Lung microvascular endothelial cell (primary cell): ENCODE results near the gene EFEMP2. TPM values are rescaled to one million over a fixed set of nuclear protein-coding genes. Genes with fewer than 3 reads are reported as not detected.
"Not testable (repeated sequence)": the region's sequence is repeated elsewhere in the genome, so short reads cannot be mapped to it uniquely, and the experiment has no call there.

ENCODE experiments used
- DNase-seq, 2 donors: peaks; one replicate each; pipeline versions ENCODE4 v3.0.0 to v3.0.0-alpha.2; 2010; ENCODE audit warnings: low read depth in 2 of 2
- total RNA-seq: library from RNA; depleted of rRNA; stranded (reverse); fragments of >200 nt; gene quantifications from 2 replicates; pipeline ENCODE4 v1.2.1, GENCODE V29; 2014

EFEMP2 gene
- total RNA-seq, 1 donor from 2014 or later = 23.2 TPM

- no peak for DNase-seq
Observed at GRCh38 chr11:65854852-65855837, 17.5 kb downstream of the EFEMP2 start.

GRCh38 chr11:65854161-65854592, 18.4 kb downstream of the EFEMP2 start:
- no peak for DNase-seq

DNA sequence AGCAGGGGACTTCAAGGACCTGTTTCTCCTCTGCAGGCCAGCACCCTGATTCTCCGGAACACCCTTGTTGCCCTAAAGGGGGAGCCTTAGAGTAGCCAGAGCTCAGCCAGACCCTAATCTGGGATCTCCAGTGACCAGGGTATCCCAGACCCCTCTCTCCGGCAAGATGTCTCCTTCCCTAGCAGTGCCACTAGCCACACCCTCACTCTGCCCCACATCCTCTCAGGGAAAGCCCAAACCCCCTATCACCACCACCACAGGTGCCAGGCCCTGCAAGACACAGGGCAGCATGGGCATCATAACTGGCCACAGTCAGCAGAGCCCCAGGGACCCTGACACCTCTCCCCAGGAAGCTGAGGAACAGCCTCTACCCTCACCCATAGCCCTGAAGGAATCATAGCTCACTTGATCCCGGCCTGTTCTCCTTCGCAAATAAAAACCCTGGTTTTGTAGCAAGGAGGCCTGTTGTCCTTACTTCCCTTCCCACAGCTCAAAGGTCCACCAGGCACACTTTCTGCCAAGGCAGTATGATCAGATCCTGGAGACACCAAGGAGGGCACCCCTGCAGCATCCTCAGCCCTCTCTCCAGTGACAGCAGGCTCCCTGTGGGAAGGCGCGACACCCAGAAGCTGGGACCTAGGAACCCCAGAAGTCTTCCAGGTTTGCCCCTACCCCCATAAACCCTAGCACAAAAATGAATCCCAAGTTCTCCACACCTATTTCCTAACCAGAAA, 19.2 kb downstream of the EFEMP2 start:
- DNase-seq = no peak

GRCh38 chr11:65852508-65853245, 19.9 kb downstream of the EFEMP2 start:
- DNase-seq = no peak

GRCh38 chr11:65851811-65852507, 20.6 kb downstream of the EFEMP2 start:
- no peak for DNase-seq

- no peak for DNase-seq
Observed at GRCh38 chr11:65851083-65851579, 21.5 kb downstream of the EFEMP2 start.

DNA sequence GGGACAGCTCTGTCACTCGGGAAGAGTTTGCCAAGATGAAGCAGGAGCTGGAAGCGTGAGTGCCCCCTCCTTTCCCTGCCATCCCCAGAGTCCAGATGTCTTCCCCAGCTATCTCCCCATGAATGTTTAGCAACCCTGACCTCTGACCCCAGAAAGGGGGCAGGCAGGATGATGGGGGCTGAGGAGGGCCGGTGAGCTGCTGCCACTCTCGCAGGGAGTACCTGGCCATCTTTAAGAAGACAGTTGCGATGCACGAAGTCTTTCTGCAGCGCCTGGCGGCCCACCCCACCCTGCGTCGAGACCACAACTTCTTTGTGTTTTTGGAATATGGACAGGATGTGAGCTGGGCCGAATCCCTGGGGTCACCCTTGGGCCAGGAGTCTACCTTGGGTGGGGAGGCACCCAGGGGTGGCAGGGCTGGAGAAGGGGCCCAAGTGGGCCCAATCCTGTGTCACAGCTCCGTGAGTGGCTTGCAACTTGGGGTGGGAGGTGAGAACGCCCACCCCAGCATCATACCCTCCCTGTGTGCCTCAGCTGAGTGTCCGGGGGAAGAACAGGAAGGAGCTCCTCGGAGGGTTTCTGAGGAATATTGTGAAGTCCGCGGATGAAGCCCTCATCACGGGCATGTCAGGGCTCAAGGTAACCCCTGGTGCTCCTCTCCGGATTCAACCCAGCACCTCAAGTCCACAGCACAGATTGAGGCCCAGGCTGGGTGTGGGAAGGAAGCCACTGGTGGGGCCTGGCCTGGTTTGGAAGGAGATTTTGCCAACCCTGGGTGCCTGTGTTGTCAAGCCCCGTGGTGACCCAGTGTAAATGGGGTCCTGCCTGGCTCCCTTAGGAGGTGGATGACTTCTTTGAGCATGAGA, 22.1 kb downstream of the EFEMP2 start:
- no peak for DNase-seq

DNA sequence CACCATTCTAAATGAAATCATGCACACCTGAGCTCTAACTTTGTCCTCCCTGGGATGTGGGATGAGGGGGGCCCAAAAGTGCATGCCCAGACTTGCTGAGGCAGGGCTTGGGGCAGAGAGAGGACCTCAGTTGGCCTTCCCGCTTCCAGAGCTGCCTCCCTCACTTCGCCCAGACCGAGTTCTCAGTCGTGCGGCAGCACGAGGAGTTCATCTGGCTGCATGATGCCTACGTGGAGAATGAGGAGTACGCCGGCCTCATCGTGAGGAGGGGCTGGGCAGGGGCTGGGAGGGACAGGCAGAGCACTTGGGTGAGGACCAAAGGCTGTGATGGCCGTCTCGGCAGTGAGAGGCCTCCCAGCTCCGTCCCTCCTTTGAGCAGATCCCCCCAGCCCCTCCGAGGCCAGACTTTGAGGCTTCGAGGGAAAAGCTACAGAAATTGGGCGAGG, 22.8 kb downstream of the EFEMP2 start:
- DNase-seq = no peak

GRCh38 chr11:65849366-65849765, 23.2 kb downstream of the EFEMP2 start:
- no peak for DNase-seq

DNA sequence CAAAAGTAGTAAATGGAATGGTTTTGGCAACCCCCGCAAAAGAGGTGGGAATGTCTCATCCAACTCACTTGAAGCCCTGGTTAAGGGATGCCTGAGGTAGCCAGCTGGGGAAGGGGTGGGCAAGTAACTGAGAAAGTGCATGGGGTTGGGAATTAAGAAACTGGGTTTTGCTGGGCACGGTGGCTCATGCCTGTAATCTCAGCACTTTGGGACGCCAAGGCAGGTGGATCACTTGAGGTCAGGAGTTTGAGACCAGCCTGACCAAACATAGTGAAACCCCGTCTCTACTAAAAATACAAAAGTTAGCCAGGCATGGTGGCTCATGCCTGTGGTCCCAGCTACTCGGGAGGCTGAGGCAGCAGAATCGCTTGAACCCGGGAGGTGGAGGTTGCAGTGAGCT, 23.9 kb downstream of the EFEMP2 start:
- DNase-seq = not testable (repeated sequence)

GRCh38 chr11:65847746-65848145, 24.9 kb downstream of the EFEMP2 start:
- DNase-seq = no peak

DNA sequence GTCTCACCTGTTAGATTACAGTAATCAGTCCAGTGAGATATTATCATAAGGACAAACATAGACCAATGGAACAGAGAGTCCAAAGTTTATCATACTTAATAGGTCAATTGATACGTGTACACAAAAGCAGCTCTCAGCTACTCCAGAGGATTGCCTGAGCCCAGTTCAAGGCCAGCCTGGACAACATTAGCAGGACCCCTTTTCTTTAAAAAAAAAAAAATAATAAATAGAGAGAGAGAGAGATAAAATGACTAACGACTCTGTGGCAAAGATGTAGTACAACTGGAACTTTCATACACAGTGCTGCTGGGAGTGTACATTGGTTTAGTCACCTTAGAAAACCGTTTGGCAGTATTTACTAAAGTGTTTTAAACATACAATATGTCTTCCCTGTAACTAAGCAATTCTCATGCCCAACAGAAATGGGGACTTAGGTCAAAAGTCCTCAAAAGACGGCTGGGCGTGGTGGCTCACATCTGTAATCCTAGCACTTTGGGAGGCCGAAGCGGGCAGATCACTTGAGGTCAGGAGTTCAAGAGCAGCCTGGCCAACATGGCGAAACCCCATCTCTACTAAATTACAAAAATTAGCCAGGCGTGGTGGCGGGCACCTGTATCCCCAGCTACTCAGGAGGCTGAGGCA, 28.2 kb downstream of the EFEMP2 start:
- no peak for DNase-seq

- no peak for DNase-seq
Observed at GRCh38 chr11:65843811-65844210, 28.8 kb downstream of the EFEMP2 start.

- no peak for DNase-seq
Observed at GRCh38 chr11:65842144-65842543, 30.5 kb downstream of the EFEMP2 start.

DNA sequence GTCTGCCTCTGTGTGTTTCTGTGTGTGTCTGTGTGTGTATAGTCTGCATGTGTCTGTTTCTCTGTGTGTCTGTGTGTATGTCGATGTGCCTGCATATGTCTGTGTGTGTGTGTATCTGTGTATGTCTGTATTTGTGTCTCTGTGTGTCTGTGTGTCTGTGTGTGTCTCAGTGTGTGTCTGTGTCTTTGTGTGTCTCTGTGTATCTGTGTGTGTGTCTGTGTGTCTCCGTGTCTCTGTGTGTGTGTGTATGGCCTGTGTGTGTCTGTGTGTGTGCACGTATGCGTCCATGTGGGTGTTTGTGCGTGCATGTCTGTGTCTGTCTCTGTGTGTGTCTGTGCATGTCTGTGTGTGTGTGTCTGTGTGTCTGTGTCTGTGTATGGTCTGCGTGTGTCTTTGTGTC, 38.4 kb downstream of the EFEMP2 start:
- no peak for DNase-seq

DNA sequence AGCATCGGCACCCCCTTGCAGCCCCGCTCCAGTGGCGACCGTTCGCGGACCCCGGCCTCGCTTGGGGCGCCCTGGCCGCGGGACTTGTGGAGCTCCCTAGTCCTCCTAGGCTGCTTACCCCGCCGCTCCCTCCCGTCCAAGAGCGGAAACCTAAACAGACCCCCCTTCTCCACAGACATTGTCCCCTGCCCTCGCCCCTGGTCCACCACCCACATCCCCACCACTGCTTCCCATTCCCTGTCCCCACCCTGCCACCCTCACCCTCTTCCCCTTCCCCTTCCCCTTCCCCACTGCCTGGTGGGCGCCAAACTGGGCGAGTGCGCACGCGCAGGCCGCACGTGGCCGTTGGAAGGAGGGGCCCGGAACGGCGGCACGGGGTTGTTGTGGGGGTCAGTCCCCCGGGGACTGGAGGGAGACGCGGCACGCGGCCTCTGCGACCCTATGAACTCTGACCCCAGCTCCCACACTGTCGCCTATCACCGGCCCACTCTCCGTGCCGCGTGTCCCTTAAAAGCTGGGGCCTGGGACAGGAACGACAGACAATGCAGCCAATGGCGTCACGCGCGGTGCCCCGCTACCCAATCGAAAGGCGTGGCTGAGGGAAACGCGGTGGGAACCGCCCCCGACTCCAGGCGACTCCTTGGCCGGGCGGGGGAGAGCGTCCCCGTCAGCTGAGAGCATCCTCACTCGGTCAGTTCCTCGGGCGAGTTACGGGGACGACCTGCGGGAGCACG, 39.1 kb downstream of the EFEMP2 start, which contains the start of gene SNX32:
Gene SNX32, plus strand, starts transcription at position 667 of the 734 bp plus-strand sequence. CDS start 103 bp downstream, outside the sequence.
- peak; percentile 86 to 94 for DNase-seq

GRCh38 chr11:65832231-65832630, 40.4 kb downstream of the EFEMP2 start:
- DNase-seq = not testable (repeated sequence)

- DNase-seq = no peak
Observed at GRCh38 chr11:65829459-65829858, 43.1 kb downstream of the EFEMP2 start.
